Measurements from ENCODE around the gene APIP. TPM values are rescaled to one million over a fixed set of nuclear protein-coding genes. Genes with fewer than 3 reads are reported as not detected.
"Not testable (repeated sequence)": the region's sequence is repeated elsewhere in the genome, so short reads cannot be mapped to it uniquely, and the experiment has no call there.

APIP gene
- polyA plus RNA-seq, 4 donors = 27.1 to 50.6 (median 42.4) TPM

- DNase-seq (ENCODE audit: low read depth in 4 of 4, low spot score in 3 of 4) = no peak
Observed at GRCh38 chr11:34926831-34927132, 10.6 kb upstream of the APIP start.

GRCh38 chr11:34926101-34926830, 10.1 kb upstream of the APIP start:
- DNase-seq (ENCODE audit: low read depth in 4 of 4, low spot score in 3 of 4) = peak in 2 of 4 donors; percentile 29 to 54

- DNase-seq (ENCODE audit: low read depth in 4 of 4, low spot score in 3 of 4) = no peak
Observed at GRCh38 chr11:34924714-34925113, 8.5 kb upstream of the APIP start.

GRCh38 chr11:34921156-34921555, 5.0 kb upstream of the APIP start:
- DNase-seq (ENCODE audit: low read depth in 4 of 4, low spot score in 3 of 4) = no peak

GRCh38 chr11:34916843-34917770, 928 bp upstream of the APIP start:
- DNase-seq (ENCODE audit: low read depth in 4 of 4, low spot score in 3 of 4) = peak in 2 of 4 donors; percentile 8 to 19

GRCh38 chr11:34915136-34916014, 804 bp downstream of the APIP start:
- peak in 1 of 4 donors; percentile 51 for DNase-seq (ENCODE audit: low read depth in 4 of 4, low spot score in 3 of 4)

- DNase-seq (ENCODE audit: low read depth in 4 of 4, low spot score in 3 of 4) = not testable (repeated sequence)
Observed at GRCh38 chr11:34913556-34913955, 2.6 kb downstream of the APIP start.

- DNase-seq (ENCODE audit: low read depth in 4 of 4, low spot score in 3 of 4) = no peak
Observed at GRCh38 chr11:34911676-34912075, 4.5 kb downstream of the APIP start.

- DNase-seq (ENCODE audit: low read depth in 4 of 4, low spot score in 3 of 4) = no peak
Observed at GRCh38 chr11:34910817-34911216, 5.4 kb downstream of the APIP start.

GRCh38 chr11:34909955-34910354, 6.2 kb downstream of the APIP start:
- no peak for DNase-seq (ENCODE audit: low read depth in 4 of 4, low spot score in 3 of 4)

GRCh38 chr11:34909415-34909814, 6.8 kb downstream of the APIP start:
- DNase-seq (ENCODE audit: low read depth in 4 of 4, low spot score in 3 of 4) = no peak

GRCh38 chr11:34907934-34908593, 8.1 kb downstream of the APIP start:
- DNase-seq (ENCODE audit: low read depth in 4 of 4, low spot score in 3 of 4) = no peak

GRCh38 chr11:34905666-34906065, 10.5 kb downstream of the APIP start:
- no peak for DNase-seq (ENCODE audit: low read depth in 4 of 4, low spot score in 3 of 4)

GRCh38 chr11:34904421-34904955, 11.7 kb downstream of the APIP start:
- DNase-seq (ENCODE audit: low read depth in 4 of 4, low spot score in 3 of 4) = no peak

GRCh38 chr11:34899633-34900016, 16.6 kb downstream of the APIP start:
- DNase-seq (ENCODE audit: low read depth in 4 of 4, low spot score in 3 of 4) = no peak

- DNase-seq (ENCODE audit: low read depth in 4 of 4, low spot score in 3 of 4) = no peak
Observed at GRCh38 chr11:34898474-34898873, 17.7 kb downstream of the APIP start.

GRCh38 chr11:34897171-34897870, 18.9 kb downstream of the APIP start:
- no peak for DNase-seq (ENCODE audit: low read depth in 4 of 4, low spot score in 3 of 4)

- not testable (repeated sequence) for DNase-seq (ENCODE audit: low read depth in 4 of 4, low spot score in 3 of 4)
Observed at GRCh38 chr11:34896191-34896590, 20.0 kb downstream of the APIP start.

- no peak for DNase-seq (ENCODE audit: low read depth in 4 of 4, low spot score in 3 of 4)
Observed at GRCh38 chr11:34893416-34893815, 22.8 kb downstream of the APIP start.

GRCh38 chr11:34891611-34892010, 24.6 kb downstream of the APIP start:
- DNase-seq (ENCODE audit: low read depth in 4 of 4, low spot score in 3 of 4) = no peak

Measured in left renal pelvis (tissue), 4 donors.